ENCODE data around the gene TNIK.

Gene TNIK

DNA sequence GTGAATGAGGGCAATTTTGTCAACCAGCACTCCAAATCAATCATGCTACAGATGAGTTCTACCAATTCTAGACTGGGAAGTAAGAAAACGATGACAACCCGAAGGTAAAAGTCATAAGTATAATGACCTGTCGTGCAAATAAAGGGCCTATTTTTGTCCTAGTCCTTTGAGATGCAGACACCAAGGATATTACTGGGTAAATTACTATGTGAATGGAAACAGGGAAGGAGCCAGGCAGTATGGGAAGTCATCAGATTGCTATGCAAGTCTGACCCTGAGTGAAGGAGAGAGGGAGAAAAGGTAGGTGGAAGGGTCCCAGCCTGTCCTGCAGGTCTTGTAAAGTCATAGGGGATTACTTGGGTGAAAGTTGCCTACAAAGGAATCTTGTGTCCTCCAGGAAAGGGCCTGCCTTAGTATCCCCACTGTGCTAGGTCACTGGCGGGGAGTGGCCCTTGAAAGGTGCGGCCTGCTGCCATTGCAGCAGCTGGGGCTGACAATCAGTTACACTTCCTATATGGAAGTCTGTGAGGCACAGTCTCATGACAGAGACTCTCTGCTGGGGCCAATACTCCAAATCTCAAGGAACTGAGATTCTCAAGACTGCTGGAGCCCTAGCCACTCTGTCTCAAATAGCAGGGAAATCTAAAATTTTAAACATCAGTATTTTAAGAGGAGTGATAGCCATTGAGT lies 283.8 kb downstream of the TNIK start:
- DNase-seq: no peak

DNA sequence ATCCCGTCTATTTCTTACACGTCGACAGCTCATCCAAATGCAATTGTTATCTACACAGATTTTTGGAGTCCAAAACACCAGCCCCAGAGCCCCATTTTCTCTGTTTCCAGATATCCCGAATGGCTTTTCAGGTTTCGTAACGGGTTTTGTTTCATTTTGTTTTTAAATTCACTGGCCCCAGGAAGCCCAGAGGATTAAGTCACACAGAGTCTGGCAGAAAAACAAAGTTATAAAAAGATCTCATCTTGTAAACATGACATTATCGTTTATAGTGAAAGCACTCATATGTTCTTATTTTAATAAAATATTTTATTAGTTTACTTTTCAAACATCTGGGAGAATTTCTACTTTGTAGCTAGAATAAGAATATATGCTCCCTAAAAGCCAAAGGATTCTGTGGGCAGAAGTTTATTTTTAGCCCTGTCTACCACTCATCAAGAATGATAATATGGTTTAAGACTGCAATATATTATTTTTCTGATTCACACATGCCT lies 284.4 kb downstream of the TNIK start:
- DNase-seq: no peak

DNA sequence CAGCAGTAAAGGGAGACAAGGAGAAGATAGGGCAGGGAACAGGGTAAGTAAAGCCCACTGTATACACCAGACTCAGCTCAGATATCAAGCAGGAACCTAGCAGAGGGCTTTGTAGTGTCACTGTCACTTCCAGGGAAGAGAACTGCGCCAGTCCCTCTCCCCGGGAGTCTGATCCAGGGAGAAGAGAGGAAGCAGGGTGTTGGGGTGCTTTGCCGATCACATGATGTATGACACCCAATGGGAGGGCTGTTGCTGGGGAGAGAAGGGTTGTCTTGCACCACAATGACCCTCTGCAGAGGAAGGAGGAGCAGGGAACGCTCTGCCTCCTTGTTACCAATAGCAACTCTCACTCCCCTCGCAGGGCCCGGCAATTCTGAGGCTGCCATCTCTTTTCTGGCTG lies 286.5 kb downstream of the TNIK start:
- DNase-seq: peak; percentile 10 to 96 (median 81)

GRCh38 chr3:171172070-171172469 lies 288.1 kb downstream of the TNIK start:
- no peak for DNase-seq

GRCh38 chr3:171169866-171170265 lies 290.3 kb downstream of the TNIK start:
- DNase-seq: no peak

DNA sequence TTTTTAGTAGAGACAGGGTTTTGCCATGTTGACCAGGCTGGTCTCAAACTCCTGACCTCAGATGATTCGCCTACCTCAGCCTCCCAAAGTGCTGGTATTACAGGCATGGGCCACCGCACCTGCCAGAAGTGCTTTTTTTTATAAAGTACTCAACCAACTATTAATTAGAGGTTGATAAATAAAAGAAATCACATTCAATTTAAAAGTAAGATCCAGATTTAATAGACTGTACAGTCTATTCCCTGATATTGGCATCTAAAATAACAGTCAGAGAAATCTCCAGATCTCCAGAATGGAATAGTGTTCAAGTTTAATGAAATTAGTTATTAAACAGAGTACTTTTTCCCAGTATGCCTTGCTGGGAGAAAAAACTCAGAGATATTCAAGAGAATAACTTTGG lies 290.8 kb downstream of the TNIK start:
- no peak for DNase-seq

DNA sequence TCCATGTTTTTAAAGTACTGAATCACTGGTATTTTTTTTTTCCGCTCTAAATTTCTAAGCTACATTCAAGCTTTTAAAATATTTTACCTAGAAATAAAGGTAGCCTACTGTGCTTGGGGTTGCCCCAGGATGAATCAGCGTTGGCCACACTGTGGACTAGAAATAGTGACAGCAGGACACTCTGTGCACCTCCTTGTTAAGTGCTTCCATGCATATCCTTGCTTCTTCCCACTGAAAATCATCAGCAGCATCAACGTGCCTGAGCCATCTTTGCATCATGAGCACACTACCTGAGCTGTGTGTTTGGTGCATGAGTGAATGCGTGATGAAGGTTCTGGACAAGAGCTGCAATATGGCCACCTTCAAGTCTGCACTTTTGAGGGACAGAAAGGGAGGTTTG lies 291.7 kb downstream of the TNIK start:
- DNase-seq: no peak

DNA sequence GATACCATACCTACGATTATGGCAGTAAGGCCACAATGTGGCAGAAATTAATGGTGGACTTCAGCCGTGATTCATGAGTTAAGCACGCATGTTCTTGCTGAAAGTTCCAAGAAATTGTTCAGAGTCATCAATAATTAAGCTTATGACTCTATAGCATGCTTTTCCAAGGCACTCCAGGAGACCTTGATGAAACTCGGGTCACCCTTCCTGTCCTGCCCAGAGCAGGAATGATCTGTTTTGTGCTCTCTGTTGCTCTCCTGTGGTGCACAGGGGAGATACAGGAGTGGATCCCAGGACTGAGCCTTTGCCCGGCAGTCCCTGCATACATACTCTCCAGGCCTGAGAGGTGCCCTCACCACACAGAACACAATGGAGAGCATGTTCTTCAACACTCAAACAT lies 292.1 kb downstream of the TNIK start:
- peak in 4 of 58 donors; percentile 8 to 24 (median 18) for DNase-seq

GRCh38 chr3:171165983-171166382 lies 294.2 kb downstream of the TNIK start:
- DNase-seq: no peak

DNA sequence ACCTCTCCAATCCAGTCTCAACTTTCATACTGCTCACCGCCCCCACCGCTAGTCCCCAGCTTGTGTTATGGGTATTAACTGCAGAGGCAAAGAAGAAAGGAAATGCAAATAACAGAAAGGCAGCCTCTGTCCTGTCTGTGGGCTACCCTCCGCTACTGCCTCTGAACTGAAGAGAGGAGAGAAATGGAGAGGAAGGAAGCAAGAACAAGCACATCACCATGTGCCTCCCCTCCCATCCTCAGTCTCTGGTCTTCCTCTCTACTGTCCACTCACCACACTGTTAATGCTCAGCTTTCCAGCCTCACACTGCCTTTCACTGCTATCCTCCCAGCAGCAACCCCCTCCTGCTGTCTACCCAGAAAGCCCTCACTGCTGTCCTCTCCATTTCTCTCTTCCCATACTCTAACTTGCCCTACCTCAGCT lies 294.7 kb downstream of the TNIK start:
- no peak for DNase-seq

DNA sequence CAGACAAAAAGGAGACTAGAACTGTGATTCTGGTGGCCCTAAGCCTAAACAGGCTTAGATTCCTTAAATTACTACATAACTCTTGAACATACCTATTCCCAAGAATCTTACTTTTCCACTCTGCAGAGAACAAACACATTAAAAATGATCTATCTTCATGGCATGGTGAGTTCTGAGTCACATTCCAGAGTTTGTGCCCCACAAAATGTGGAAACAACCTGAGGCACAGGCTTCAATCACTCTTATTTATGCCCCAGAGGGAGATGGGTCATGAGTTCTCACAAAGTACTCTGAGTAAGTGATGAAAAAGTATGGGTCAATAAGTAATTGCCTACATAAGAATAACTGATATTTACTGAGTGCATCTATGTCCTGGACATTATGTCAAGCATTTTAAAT lies 296.1 kb downstream of the TNIK start:
- DNase-seq: no peak

- no peak for DNase-seq
These were observed 296.8 kb downstream of the TNIK start for GRCh38 chr3:171163101-171164066.

DNA sequence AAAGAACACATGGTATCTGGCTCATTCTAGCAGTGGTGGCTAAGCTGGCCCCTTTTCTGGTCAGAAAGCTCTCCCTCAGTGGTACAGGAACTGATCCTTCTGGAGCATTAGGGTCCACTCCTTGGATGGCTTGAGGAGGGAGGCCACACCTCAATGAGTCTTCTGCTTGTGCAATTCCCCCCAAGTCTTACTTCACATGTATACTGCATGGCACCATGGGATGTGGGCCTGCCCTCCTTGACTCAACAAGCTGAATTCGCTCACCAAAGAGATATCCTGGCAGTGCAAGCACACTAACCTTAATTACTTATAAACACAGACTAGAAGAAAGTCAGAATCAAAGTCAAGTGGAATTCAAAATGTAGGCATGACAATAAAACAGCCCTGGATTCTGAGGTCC lies 299.9 kb downstream of the TNIK start:
- DNase-seq: no peak

- no peak for DNase-seq
These were observed 300.4 kb downstream of the TNIK start for GRCh38 chr3:171159822-171160157.

DNA sequence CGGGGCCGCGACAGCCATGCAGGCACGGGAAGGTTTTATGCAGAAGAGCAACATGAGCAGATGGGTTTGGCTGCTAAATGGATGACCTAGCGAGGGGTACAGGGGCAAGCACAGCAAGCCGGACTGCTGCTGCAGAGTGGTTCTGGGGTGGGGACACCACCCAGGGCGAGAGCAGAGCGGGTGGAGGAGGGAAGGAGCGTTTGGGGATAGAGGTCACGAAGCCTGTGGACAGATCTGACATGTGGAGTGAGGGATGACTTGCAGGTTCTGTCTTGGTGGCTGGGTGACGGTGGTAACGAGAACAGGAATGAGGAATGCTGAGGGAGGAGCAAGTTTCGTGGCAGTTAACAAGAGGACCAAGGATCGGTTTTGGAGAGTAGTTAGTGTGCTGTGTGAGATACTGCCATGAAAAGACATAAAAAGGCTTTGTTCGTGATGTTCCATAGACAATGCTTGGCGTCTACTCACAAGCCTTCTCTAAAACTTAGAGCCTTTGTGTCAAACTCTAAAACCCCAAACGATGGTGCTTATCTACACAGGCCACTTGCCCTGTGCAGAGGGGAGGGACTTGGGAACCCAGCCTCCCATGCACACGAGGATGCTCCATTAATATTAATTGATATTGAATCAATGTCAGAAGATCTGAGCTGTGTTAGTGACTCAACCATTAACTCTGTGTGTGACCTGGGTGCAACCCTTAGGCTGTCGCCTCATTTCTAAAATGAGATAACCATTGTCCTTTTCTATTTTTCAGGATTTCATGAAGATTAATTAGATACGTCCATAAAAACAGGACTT lies 301.0 kb downstream of the TNIK start:
- DNase-seq: peak in 29 of 58 donors; percentile 5 to 85 (median 45)

- no peak for DNase-seq
These were observed 302.2 kb downstream of the TNIK start for GRCh38 chr3:171157980-171158379.

DNA sequence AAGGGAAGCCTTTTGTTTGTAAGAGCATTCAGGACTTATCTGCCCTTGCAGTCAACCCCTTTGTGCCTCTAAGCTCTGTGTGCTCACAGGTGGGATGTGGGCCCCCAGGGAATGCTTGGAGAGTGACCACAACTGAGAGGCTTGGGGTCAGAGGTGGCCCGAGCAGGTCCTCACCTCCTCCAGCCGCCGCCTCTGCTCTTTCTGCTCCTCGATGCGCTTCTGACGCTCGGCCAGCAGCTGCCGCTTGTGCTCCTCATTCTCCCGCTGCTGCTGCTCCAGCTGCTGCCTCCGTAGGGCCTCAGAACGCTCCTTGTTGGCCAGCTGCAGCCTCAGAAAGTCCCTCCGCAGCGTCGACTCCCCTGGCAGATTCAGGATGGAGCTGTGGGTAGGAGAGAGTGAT lies 302.9 kb downstream of the TNIK start:
- DNase-seq: peak in 36 of 58 donors; percentile 4 to 75 (median 43)

GRCh38 chr3:171156401-171157010 lies 303.7 kb downstream of the TNIK start:
- DNase-seq: no peak

GRCh38 chr3:171155122-171155700 lies 305.0 kb downstream of the TNIK start:
- peak in 1 of 58 donors; percentile 24 for DNase-seq

- DNase-seq: no peak
These were observed 309.3 kb downstream of the TNIK start for GRCh38 chr3:171150945-171151344.
